Stimulated activated CD8-positive, alpha-beta memory T cell treated with anti-CD3 and anti-CD28 coated beads, Interleukin-15, amount 100 ng/mL, for 4 hours (primary cell): Measurements from ENCODE around the gene YWHAE.
"Not testable (repeated sequence)": the region's sequence is repeated elsewhere in the genome, so short reads cannot be mapped to it uniquely, and the experiment has no call there.

ENCODE experiments used
- DNase-seq, 2 donors: peaks; one replicate each; pipeline ENCODE4 v3.0.0-alpha.2; 2020; ENCODE audit warnings: low read depth in 2 of 2

Gene YWHAE

DNA sequence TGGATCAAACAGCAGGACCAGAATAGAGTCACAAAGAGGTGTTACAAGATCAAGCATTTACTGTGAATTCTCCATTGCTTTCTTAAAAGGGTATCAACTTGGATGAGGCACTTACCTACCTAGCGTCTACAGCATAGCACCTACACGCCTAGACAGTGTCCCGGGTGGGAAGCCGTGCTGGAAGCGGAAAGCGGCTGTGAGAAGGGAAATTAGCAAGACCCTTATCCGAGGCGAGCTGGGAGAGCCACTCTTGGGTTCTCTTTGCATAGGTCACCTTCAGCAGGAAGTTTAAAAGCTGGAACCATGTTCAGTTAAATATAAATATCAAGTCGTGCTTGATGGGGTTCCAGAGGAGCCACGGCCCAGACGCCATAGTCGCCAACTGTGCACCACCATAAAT, 74.3 kb downstream of the YWHAE start:
- DNase-seq, result no peak

DNA sequence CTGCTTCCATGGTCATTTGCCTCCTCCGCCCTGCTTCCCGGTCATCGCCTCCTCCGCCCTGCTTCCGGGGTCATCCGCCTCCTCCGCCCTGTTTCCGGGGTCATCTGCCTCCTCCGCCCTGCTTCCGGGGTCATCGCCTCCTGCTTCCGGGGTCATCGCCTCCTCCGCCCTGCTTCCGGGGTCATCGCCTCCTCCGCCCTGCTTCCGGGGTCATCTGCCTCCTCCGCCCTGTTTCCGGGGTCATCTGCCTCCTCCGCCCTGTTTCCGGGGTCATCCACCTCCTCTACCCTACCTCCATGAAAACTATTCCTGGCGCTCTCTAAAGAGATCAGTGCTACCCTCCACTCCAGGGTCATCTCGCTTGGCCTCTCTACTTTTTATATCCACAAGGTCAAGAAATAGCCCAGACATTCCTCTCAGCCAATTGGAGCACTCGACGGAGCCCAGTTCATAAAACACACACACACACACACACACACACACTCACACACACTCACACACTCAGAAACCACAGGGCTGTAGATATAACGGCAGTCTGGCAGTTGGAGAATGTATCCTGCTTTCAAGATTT, 75.7 kb downstream of the YWHAE start:
- DNase-seq, result no peak

GRCh38 chr17:1323336-1323735, 76.7 kb downstream of the YWHAE start:
- DNase-seq, result no peak

GRCh38 chr17:1322480-1322879, 77.5 kb downstream of the YWHAE start:
- DNase-seq, result no peak

DNA sequence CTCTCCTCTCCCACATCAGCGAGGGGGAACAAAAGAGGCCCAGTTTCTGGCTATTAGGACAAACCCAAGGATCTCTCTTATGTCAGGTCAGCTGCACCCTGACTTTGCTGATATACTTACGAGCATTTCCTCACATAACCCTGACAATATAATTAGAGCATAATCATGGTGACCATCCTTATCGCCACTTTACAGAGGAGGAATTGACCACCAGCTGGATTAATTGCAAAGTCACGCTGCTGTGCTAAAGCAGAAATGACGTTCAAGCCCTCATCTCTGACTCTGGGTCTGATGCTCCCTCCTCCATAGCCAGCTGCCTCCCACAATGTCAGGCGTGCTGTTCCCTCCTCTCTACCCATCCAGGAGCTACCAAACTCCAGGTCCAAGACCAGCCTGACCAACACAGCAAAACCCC, 78.0 kb downstream of the YWHAE start:
- DNase-seq, result no peak

GRCh38 chr17:1315891-1316403, 84.1 kb downstream of the YWHAE start:
- no peak for DNase-seq

- no peak for DNase-seq
Observed at GRCh38 chr17:1315409-1315808, 84.6 kb downstream of the YWHAE start.

GRCh38 chr17:1313270-1314005, 86.6 kb downstream of the YWHAE start:
- no peak for DNase-seq

DNA sequence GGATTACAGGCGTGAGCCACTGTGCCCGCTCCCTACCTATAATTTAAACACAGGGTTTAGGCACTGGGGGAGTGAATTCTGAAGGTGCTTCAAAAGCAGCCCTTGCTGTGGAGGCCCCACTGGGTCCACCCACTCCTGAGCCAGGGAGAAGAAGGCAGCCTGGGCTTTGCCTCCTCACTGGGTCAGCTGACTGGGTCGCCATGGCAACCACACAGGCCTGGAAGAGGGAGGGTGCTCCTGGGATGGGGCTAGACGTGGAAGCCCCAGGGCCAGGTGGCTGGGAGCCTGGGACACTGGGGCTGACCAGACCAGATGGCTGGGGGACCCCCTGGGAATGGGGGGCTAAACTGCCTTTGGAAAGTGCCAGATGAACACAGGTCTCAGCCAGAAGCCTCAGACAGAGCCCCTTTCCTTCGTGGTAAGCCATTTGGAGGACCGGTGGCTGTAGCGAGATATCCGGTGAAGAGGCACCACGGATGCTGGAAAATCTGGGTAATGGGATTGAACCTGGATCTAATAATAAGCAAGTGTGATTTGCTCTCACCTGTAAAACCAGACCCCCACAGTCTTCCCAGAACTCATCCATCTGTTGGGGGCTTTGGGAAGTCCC, 87.7 kb downstream of the YWHAE start:
- no peak for DNase-seq

GRCh38 chr17:1307829-1308228, 92.2 kb downstream of the YWHAE start:
- DNase-seq, result not testable (repeated sequence)

GRCh38 chr17:1304962-1305563, 95.0 kb downstream of the YWHAE start:
- no peak for DNase-seq

- no peak for DNase-seq
Observed at GRCh38 chr17:1304522-1304921, 95.5 kb downstream of the YWHAE start.

GRCh38 chr17:1302761-1303160, 97.3 kb downstream of the YWHAE start:
- no peak for DNase-seq

GRCh38 chr17:1301546-1301945, 98.5 kb downstream of the YWHAE start:
- no peak for DNase-seq

DNA sequence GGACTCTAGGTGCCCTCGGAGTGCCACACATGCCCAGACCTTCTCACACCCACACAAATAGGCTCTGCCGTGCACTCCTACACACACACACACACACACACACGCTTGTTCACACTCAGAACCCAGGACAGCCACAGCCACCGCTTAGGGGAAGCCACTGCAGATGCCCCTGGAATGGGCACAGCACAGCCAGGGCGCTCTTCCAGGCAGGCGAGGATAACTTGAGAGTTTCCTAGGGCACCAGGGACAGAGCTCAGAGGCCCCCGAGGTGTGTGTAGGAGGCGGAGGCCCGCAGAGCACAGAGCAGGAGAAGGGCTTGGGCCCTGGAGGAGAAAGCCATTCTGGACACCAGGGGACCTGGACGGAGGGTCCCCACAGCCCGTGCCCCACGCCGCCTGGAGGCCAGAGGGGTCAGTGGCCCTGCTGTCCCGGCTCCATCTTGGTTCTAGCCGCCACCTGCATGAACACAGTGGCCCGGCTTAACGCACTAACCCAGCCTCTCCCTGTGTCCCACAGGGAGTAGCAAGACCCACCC, 99.6 kb downstream of the YWHAE start:
- no peak for DNase-seq

- DNase-seq, result no peak
Observed at GRCh38 chr17:1299552-1300370, 100.3 kb downstream of the YWHAE start.

GRCh38 chr17:1298606-1299005, 101.4 kb downstream of the YWHAE start:
- DNase-seq, result peak; percentile 10 to 13
